GM23338 (cell line): ENCODE data around the gene SERINC4. TPM values are rescaled to one million over a fixed set of nuclear protein-coding genes. Genes with fewer than 3 reads are reported as not detected.

Experiments
- ATAC-seq: fragments of 200-7000 bp; cut with Tn5 transposase; 3 replicates; pipeline ENCODE4 v1.9.1; 2020
- DNase-seq: peaks from one replicate; pipeline ENCODE4 v3.0.0-alpha.2; 2015; ENCODE audit warnings: low spot score
- H2AFZ ChIP-seq: fragments of 200-600 bp; sonication (generic); 2 replicates; pipeline ENCODE4 v1.8.0; 2016; ENCODE audit warnings: antibody characterized with exemption, mild to moderate bottlenecking, moderate library complexity
- H3F3A ChIP-seq: fragments of 200-600 bp; sonication (generic); replicated peaks from 2 replicates; pipeline ENCODE4 v1.8.0; 2017; ENCODE audit warnings: antibody characterized with exemption, mixed run types, low read depth
- H3K27ac ChIP-seq: fragments of 200-600 bp; sonication (generic); 2 replicates; pipeline ENCODE4 v1.6.1; 2016; ENCODE audit warnings: low read depth
- H3K27me3 ChIP-seq: fragments of 200-600 bp; sonication (generic); 2 replicates; pipeline ENCODE4 v1.8.0; 2016; ENCODE audit warnings: mild to moderate bottlenecking, mixed run types, moderate library complexity; ENCODE audit not compliant: insufficient read depth
- H3K36me3 ChIP-seq: fragments of 200-600 bp; sonication (generic); 2 replicates; pipeline ENCODE4 v1.8.0; 2016; ENCODE audit warnings: mild to moderate bottlenecking; ENCODE audit not compliant: insufficient read depth
- H3K4me1 ChIP-seq: fragments of 200-600 bp; sonication (generic); 2 replicates; pipeline ENCODE4 v1.8.0; 2016; ENCODE audit warnings: mild to moderate bottlenecking, moderate library complexity; ENCODE audit not compliant: insufficient read depth
- H3K4me2 ChIP-seq: fragments of 200-600 bp; sonication (generic); 2 replicates; pipeline ENCODE4 v1.7.1; 2017; ENCODE audit warnings: mixed run types
- H3K4me3 ChIP-seq: fragments of 200-600 bp; sonication (generic); 2 replicates; pipeline ENCODE4 v1.6.1; 2016; ENCODE audit warnings: mixed run types
- H3K79me2 ChIP-seq: fragments of 200-600 bp; sonication (generic); replicated peaks from 2 replicates; pipeline ENCODE4 v1.8.0; 2017; ENCODE audit warnings: mild to moderate bottlenecking; ENCODE audit not compliant: insufficient read depth
- H3K9me2 ChIP-seq: fragments of 200-600 bp; sonication (generic); 2 replicates; pipeline ENCODE4 v1.8.0; 2017; ENCODE audit not compliant: insufficient read depth
- H4K20me1 ChIP-seq: fragments of 200-600 bp; sonication (generic); replicated peaks from 2 replicates; pipeline ENCODE4 v1.8.0; 2017; ENCODE audit warnings: mild to moderate bottlenecking; ENCODE audit not compliant: insufficient read depth
- H3K27ac Mint-ChIP-seq: 2 replicates; pipeline ENCODE4 v1.8.0; 2020; ENCODE audit warnings: inconsistent platforms, mild to moderate bottlenecking, moderate library complexity, mixed read lengths
- H3K27me3 Mint-ChIP-seq: 3 replicates; pipeline ENCODE4 v1.8.0; 2022; ENCODE audit warnings: low read depth, mild to moderate bottlenecking, moderate library complexity, mixed read lengths, inconsistent platforms; ENCODE audit not compliant: insufficient read depth, poor library complexity
- H3K36me3 Mint-ChIP-seq: 3 replicates; pipeline ENCODE4 v1.8.0; 2021; ENCODE audit warnings: low read depth, mild to moderate bottlenecking, inconsistent platforms, moderate library complexity, mixed read lengths
- H3K4me1 Mint-ChIP-seq: 3 replicates; pipeline ENCODE4 v1.8.0; 2020; ENCODE audit warnings: mild to moderate bottlenecking, inconsistent platforms, mixed read lengths
- H3K4me3 Mint-ChIP-seq: 3 replicates; pipeline ENCODE4 v1.8.0; 2021; ENCODE audit warnings: moderate library complexity, mild to moderate bottlenecking, inconsistent platforms, mixed read lengths
- H3K9me3 Mint-ChIP-seq: 3 replicates; pipeline ENCODE4 v1.8.0; 2020; ENCODE audit warnings: moderate library complexity, mild to moderate bottlenecking, inconsistent platforms, mixed read lengths
- CREB1 ChIP-seq: fragments of 250-450 bp; sonication (Bioruptor Pico); IDR thresholded peaks from 2 replicates; pipeline ENCODE4 v1.5.0; 2020; ENCODE audit warnings: low read depth, mild to moderate bottlenecking, moderate library complexity
- EZH2 ChIP-seq: fragments of 200-600 bp; sonication (generic); IDR thresholded peaks from one replicate; pipeline ENCODE4 v1.8.0; 2017; ENCODE audit warnings: antibody characterized with exemption, mild to moderate bottlenecking, low read depth; ENCODE audit not compliant: unreplicated experiment
- EZH2phosphoT487 ChIP-seq: fragments of 200-600 bp; sonication (generic); IDR thresholded peaks from one replicate; pipeline ENCODE4 v1.8.1; 2018; ENCODE audit warnings: antibody characterized with exemption; ENCODE audit not compliant: unreplicated experiment
- JUNB ChIP-seq: IDR thresholded peaks from one replicate; pipeline ENCODE4 v1.6.1; 2016; ENCODE audit warnings: antibody characterized with exemption; ENCODE audit not compliant: unreplicated experiment
- NANOG ChIP-seq: IDR thresholded peaks from 2 replicates; pipeline ENCODE4 v1.6.1; 2016; ENCODE audit warnings: antibody characterized with exemption, borderline replicate concordance
- POLR2AphosphoS5 ChIP-seq: IDR thresholded peaks from 2 replicates; pipeline ENCODE4 v1.6.1; 2016; ENCODE audit warnings: antibody characterized with exemption, low read depth
- STAT1 ChIP-seq: IDR thresholded peaks from one replicate; pipeline ENCODE4 v1.6.1; 2016; ENCODE audit warnings: antibody characterized with exemption; ENCODE audit not compliant: unreplicated experiment
- ZNF114 ChIP-seq: fragments of 250-450 bp; sonication (Bioruptor Pico); IDR thresholded peaks from 2 replicates; pipeline ENCODE4 v1.5.0; 2020; ENCODE audit warnings: mild to moderate bottlenecking, moderate library complexity
- ZNF331 ChIP-seq: fragments of 250-450 bp; sonication (Bioruptor Pico); IDR thresholded peaks from 2 replicates; pipeline ENCODE4 v1.5.0; 2020; ENCODE audit warnings: low read depth, mild to moderate bottlenecking, moderate library complexity
- polyA plus RNA-seq: library from polyadenylated mRNA; unstranded; fragments of >200 nt; fragmentation: Nextera tagmentation; extraction: Ambion mirVana; gene quantifications from 2 replicates; pipeline ENCODE4 v1.2.1, GENCODE V29; 2016
- total RNA-seq: library from RNA; depleted of rRNA; stranded (reverse); fragments of >200 nt; shearing (Covaris generic); gene quantifications from 2 replicates; pipeline ENCODE4 v1.2.3, GENCODE V29; 2014
- TF ChIP-seq, protein P1 (sequence below): IDR thresholded peaks from 2 replicates; pipeline ENCODE4 v1.6.1; 2016; ENCODE audit warnings: antibody characterized with exemption
- TF ChIP-seq, protein P2 (sequence below): fragments of 250-450 bp; sonication (Bioruptor Pico); IDR thresholded peaks from 2 replicates; pipeline ENCODE4 v1.5.0; 2020; ENCODE audit warnings: mild to moderate bottlenecking, moderate library complexity
- TF ChIP-seq, protein P3 (sequence below), 2 experiments: fragments of 200-600 bp in 1 of 2; sonication (generic) in 1 of 2; conservative IDR thresholded peaks; 2 replicates each; pipeline versions ENCODE4 v1.5.1 to v1.6.1; 2016 to 2017; ENCODE audit warnings: antibody characterized with exemption in 2 of 2, low read depth in 2 of 2, mild to moderate bottlenecking in 2 of 2, moderate library complexity in 1 of 2
- TF ChIP-seq, protein P4 (sequence below): IDR thresholded peaks from one replicate; pipeline ENCODE4 v1.6.1; 2018; ENCODE audit warnings: antibody characterized with exemption; ENCODE audit not compliant: unreplicated experiment

The SERINC4 gene
- total and polyA plus RNA-seq, 2 experiments from 2014 or later = not detected

DNA sequence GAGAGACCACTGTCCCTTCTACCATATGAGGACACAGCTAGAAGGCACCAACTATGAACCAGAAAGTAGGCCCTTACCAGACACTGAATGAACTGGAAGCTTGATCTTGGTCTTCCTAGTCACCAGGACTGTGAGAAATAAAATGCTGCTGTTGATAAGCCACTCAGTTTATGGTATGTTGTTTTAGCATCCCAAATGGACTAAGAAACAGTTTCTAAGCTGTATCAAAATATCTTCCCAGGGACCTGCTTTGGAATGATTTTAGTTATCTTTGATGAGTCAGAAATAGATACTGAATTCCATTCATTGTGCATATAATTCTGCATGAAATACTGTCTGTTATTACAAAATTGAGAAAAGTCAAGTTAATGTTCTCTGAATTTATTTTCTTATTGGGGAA is 45.4 kb upstream of the SERINC4 start:
- Mint-ChIP-seq H3K4me3 (no peak overlapping the region), H3K27ac (no peak overlapping the region), H3K36me3 (peaks cover 12% of the 10 kb centered on the region), H3K9me3 (no peaks in the 10 kb centered on the region; the same call in 2 of the 3 replicates), H3K27me3 (peaks cover 1% of the 10 kb centered on the region), H3K4me1 (no peaks in the 10 kb centered on the region)
- Histone ChIP-seq H3K4me3 (no peak overlapping the region), H4K20me1 (no peaks in the 10 kb centered on the region), H3K79me2 (no peaks in the 10 kb centered on the region), H3F3A (no peaks in the 10 kb centered on the region), H3K27me3 (no peaks in the 10 kb centered on the region), H2AFZ (no peak overlapping the region), H3K4me2 (no peak overlapping the region), H3K27ac (no peak overlapping the region), H3K36me3 (peaks cover 3% of the 10 kb centered on the region; the same call in 1 of the 2 replicates), H3K4me1 (no peaks in the 10 kb centered on the region), H3K9me2 (no peaks in the 10 kb centered on the region)
- DNase-seq (no peak), ATAC-seq (no peak)
- TF ChIP-seq, protein P1, sequence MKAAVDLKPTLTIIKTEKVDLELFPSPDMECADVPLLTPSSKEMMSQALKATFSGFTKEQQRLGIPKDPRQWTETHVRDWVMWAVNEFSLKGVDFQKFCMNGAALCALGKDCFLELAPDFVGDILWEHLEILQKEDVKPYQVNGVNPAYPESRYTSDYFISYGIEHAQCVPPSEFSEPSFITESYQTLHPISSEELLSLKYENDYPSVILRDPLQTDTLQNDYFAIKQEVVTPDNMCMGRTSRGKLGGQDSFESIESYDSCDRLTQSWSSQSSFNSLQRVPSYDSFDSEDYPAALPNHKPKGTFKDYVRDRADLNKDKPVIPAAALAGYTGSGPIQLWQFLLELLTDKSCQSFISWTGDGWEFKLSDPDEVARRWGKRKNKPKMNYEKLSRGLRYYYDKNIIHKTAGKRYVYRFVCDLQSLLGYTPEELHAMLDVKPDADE = no peak
- TF ChIP-seq POLR2AphosphoS5 = no peak
- no peak for TF ChIP-seq ZNF331 (CRISPR knock-in tag)
- no peak for TF ChIP-seq EZH2
- TF ChIP-seq, protein P2, sequence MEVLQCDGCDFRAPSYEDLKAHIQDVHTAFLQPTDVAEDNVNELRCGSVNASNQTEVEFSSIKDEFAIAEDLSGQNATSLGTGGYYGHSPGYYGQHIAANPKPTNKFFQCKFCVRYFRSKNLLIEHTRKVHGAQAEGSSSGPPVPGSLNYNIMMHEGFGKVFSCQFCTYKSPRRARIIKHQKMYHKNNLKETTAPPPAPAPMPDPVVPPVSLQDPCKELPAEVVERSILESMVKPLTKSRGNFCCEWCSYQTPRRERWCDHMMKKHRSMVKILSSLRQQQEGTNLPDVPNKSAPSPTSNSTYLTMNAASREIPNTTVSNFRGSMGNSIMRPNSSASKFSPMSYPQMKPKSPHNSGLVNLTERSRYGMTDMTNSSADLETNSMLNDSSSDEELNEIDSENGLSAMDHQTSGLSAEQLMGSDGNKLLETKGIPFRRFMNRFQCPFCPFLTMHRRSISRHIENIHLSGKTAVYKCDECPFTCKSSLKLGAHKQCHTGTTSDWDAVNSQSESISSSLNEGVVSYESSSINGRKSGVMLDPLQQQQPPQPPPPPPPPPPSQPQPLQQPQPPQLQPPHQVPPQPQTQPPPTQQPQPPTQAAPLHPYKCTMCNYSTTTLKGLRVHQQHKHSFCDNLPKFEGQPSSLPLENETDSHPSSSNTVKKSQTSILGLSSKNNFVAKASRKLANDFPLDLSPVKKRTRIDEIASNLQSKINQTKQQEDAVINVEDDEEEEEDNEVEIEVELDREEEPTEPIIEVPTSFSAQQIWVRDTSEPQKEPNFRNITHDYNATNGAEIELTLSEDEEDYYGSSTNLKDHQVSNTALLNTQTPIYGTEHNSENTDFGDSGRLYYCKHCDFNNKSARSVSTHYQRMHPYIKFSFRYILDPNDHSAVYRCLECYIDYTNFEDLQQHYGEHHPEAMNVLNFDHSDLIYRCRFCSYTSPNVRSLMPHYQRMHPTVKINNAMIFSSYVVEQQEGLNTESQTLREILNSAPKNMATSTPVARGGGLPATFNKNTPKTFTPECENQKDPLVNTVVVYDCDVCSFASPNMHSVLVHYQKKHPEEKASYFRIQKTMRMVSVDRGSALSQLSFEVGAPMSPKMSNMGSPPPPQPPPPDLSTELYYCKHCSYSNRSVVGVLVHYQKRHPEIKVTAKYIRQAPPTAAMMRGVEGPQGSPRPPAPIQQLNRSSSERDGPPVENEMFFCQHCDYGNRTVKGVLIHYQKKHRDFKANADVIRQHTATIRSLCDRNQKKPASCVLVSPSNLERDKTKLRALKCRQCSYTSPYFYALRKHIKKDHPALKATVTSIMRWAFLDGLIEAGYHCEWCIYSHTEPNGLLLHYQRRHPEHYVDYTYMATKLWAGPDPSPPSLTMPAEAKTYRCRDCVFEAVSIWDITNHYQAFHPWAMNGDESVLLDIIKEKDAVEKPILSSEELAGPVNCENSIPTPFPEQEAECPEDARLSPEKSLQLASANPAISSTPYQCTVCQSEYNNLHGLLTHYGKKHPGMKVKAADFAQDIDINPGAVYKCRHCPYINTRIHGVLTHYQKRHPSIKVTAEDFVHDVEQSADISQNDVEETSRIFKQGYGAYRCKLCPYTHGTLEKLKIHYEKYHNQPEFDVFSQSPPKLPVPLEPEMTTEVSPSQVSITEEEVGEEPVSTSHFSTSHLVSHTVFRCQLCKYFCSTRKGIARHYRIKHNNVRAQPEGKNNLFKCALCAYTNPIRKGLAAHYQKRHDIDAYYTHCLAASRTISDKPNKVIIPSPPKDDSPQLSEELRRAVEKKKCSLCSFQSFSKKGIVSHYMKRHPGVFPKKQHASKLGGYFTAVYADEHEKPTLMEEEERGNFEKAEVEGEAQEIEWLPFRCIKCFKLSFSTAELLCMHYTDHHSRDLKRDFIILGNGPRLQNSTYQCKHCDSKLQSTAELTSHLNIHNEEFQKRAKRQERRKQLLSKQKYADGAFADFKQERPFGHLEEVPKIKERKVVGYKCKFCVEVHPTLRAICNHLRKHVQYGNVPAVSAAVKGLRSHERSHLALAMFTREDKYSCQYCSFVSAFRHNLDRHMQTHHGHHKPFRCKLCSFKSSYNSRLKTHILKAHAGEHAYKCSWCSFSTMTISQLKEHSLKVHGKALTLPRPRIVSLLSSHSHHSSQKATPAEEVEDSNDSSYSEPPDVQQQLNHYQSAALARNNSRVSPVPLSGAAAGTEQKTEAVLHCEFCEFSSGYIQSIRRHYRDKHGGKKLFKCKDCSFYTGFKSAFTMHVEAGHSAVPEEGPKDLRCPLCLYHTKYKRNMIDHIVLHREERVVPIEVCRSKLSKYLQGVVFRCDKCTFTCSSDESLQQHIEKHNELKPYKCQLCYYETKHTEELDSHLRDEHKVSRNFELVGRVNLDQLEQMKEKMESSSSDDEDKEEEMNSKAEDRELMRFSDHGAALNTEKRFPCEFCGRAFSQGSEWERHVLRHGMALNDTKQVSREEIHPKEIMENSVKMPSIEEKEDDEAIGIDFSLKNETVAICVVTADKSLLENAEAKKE (CRISPR knock-in tag) = no peak
- TF ChIP-seq ZNF114 = no peak
- TF ChIP-seq JUNB = no peak
- TF ChIP-seq, protein P3, sequence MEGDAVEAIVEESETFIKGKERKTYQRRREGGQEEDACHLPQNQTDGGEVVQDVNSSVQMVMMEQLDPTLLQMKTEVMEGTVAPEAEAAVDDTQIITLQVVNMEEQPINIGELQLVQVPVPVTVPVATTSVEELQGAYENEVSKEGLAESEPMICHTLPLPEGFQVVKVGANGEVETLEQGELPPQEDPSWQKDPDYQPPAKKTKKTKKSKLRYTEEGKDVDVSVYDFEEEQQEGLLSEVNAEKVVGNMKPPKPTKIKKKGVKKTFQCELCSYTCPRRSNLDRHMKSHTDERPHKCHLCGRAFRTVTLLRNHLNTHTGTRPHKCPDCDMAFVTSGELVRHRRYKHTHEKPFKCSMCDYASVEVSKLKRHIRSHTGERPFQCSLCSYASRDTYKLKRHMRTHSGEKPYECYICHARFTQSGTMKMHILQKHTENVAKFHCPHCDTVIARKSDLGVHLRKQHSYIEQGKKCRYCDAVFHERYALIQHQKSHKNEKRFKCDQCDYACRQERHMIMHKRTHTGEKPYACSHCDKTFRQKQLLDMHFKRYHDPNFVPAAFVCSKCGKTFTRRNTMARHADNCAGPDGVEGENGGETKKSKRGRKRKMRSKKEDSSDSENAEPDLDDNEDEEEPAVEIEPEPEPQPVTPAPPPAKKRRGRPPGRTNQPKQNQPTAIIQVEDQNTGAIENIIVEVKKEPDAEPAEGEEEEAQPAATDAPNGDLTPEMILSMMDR (conservative IDR thresholded peaks at IDR 0.05; ENCODE audit: low read depth in 2 of 2) = no peak
- no peak for TF ChIP-seq CREB1 (CRISPR knock-in tag)
- TF ChIP-seq NANOG = no peak
- no peak for TF ChIP-seq STAT1
- no peak for TF ChIP-seq EZH2phosphoT487
- TF ChIP-seq, protein P4, sequence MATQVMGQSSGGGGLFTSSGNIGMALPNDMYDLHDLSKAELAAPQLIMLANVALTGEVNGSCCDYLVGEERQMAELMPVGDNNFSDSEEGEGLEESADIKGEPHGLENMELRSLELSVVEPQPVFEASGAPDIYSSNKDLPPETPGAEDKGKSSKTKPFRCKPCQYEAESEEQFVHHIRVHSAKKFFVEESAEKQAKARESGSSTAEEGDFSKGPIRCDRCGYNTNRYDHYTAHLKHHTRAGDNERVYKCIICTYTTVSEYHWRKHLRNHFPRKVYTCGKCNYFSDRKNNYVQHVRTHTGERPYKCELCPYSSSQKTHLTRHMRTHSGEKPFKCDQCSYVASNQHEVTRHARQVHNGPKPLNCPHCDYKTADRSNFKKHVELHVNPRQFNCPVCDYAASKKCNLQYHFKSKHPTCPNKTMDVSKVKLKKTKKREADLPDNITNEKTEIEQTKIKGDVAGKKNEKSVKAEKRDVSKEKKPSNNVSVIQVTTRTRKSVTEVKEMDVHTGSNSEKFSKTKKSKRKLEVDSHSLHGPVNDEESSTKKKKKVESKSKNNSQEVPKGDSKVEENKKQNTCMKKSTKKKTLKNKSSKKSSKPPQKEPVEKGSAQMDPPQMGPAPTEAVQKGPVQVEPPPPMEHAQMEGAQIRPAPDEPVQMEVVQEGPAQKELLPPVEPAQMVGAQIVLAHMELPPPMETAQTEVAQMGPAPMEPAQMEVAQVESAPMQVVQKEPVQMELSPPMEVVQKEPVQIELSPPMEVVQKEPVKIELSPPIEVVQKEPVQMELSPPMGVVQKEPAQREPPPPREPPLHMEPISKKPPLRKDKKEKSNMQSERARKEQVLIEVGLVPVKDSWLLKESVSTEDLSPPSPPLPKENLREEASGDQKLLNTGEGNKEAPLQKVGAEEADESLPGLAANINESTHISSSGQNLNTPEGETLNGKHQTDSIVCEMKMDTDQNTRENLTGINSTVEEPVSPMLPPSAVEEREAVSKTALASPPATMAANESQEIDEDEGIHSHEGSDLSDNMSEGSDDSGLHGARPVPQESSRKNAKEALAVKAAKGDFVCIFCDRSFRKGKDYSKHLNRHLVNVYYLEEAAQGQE = no peak
